Stimulated activated CD4-positive, alpha-beta T cell treated with anti-CD3 and anti-CD28 coated beads, Interleukin-2, amount 100 ng/mL, for 48 hours (primary cell): Measurements from ENCODE around the gene OR14I1.
"Not testable (repeated sequence)": the region's sequence is repeated elsewhere in the genome, so short reads cannot be mapped to it uniquely, and the experiment has no call there.

ENCODE experiments used
- DNase-seq, 2 donors: peaks; one replicate each; pipeline ENCODE4 v3.0.0-alpha.2; 2020

OR14I1 gene

DNA sequence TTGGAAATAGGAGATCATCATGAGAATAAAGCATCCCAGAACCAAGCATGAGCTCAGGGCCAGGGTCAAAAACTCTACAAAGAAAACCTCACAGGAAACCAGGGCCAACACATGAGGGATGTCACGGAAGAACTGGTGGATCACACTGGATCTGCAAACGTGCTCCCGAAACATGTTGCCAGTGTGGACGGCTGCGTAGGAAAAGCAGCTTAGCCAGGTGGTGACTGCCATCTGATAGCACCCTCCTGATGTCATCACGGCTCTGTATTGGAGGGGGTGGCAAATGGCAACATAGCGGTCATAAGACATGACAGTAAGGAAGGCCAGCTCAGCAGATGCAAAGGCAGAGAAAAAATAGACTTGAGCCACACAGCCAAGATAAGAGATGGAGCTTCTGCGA lies 20.9 kb downstream of the OR14I1 start:
- no peak for DNase-seq

DNA sequence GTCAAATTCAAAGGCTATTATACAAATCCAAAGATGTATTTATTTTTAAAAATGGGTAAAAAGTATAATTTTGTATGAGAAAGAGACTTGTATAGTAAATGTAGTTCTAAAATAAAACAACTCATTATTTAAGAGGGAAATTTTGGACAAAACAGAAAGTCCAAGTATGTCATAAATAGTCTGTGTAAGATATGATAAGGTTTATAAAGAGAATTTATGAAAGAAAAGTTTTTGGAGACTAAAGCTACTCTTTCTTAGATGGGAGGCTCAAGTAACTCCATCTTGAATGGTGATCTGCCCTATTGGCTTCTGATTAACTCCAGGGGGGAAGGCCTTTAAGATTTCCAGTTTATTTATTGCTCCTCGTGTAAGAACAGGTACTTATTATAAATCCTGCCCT lies 32.6 kb downstream of the OR14I1 start:
- no peak for DNase-seq

DNA sequence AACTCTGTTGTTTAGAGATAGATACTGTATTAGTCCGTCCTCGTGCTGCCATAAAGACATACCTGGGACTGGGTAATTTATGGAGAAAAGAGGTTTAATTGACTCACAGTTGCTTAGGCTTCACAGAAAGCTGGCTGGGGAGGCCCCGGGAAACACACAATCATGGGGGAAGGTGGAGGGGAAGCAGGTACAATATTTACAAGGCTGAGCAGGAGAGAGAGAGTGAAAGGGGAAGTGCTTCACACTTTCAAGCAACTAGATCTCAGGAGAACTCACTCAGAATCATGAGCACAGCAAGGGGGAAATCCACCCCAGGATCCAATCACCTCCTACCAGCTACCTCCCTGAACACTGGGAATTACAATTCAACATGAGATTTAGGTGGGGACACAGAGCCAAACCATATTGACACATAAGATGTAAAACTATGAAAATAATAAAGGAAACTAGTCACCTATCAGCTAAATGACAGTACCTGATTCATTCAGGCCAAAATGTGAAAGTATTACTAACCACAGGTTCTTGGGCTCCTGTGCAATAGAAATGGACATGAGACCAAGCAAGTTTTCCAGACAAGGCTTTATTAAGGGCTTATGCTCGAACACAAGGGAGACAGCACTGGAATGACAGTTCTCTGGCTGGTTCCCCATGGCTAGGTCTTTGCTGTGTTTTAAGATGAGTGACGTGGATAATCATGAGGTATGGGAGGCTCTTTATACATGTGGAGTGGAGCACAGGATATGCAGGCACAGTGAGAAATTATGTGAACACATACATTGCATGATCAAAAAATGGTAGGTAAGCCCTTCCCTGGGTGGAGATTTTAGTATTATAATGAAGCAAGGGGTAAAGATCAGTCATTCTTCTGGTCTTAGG lies 38.9 kb downstream of the OR14I1 start:
- DNase-seq = not testable (repeated sequence)

GRCh38 chr1:248656797-248657196 lies 45.8 kb downstream of the OR14I1 start:
- not testable (repeated sequence) for DNase-seq

DNA sequence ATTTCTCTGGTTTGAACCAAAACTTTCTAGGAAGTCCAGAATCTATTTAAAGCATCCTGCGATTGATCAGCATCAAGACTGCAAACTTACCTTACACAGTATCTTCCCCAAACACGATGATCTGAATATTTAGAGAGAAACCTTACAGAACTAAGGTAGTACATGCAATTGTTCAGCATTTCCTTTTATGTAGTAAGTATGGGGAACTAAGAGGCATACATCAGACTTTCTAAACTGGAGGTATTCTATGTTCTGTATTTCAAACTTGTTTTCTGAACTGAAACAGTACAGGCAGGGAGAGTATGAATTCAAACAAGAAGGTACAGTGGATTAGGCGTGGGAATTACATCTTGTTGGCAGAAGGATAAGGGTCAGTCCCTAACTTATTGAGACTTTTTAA lies 47.2 kb downstream of the OR14I1 start, which contains the start of gene OR2T27:
TSS of gene OR2T27 (minus strand) at position 175 of the 400 bp plus-strand sequence. CDS start 4,644 bp downstream, outside the sequence.
- not testable (repeated sequence) for DNase-seq
